WTC11 (cell line): ENCODE results near the gene PCDHGC5.

Source experiments
- CTCF ChIP-seq: fragments of 200-600 bp; IDR thresholded peaks from 2 replicates; pipeline ENCODE4 v1.8.0; 2022; ENCODE audit warnings: antibody characterized with exemption
- ELF4 ChIP-seq: sonication (generic); formaldehyde crosslinking; IDR thresholded peaks from 2 replicates; pipeline ENCODE4 v1.8.1; 2022; ENCODE audit warnings: low read depth, mild to moderate bottlenecking, moderate library complexity, missing genetic modification reagents
- EMX1 ChIP-seq: fragments of 250-450 bp; sonication (Bioruptor Pico); IDR thresholded peaks from 2 replicates; pipeline ENCODE4 v1.8.0; 2021; ENCODE audit warnings: mild to moderate bottlenecking
- ESRRA ChIP-seq: sonication (generic); formaldehyde crosslinking; IDR thresholded peaks from 2 replicates; pipeline ENCODE4 v1.8.1; 2022; ENCODE audit warnings: mild to moderate bottlenecking, missing genetic modification reagents, borderline replicate concordance
- IRF2 ChIP-seq: sonication (generic); formaldehyde crosslinking; IDR thresholded peaks from 2 replicates; pipeline ENCODE4 v1.8.0; 2022; ENCODE audit warnings: low read depth, missing genetic modification reagents, borderline replicate concordance

DNA sequence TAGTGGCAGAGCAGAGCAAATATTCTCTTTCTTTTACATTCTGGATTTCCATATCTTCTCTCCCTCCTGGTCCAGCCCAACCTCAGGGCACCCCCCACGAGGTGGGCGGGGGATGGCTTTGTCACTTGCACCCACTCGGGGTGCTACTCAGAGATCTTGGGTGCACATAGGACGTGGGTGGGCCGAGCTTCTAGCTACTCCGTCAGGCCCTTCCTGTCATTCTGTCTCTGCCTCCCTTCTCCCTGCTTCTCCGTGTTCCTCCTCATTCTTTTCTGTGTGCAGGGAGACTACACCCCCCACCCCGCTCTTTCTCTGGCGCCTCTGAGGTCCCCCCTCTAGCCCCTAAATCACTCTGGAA, 19.5 kb downstream of the PCDHGC5 start:
- TF ChIP-seq EMX1 = no peak
- TF ChIP-seq ESRRA (CRISPR knock-in tag) = no peak
- no peak for TF ChIP-seq CTCF
- TF ChIP-seq IRF2 (CRISPR knock-in tag) = no peak
- no peak for TF ChIP-seq ELF4 (CRISPR knock-in tag)
